NCI-H446 (cell line): Measurements from ENCODE around the gene GJB5.
"Not testable (repeated sequence)": the region's sequence is repeated elsewhere in the genome, so short reads cannot be mapped to it uniquely, and the experiment has no call there.

Experiments used
- DNase-seq, 2 experiments: peaks; one replicate each; lab custom pipeline; 2025; lab: John Stamatoyannopoulos, UW

The GJB5 gene

GRCh38 chr1:34754964-34755637 is at the start of gene GJB5:
Gene GJB5, plus strand, starts transcription at chr1:34755047. Its CDS starts 2,284 bp downstream, at chr1:34757331.
- no peak for DNase-seq

GRCh38 chr1:34705077-34705476 is 49.8 kb upstream of the GJB5 start:
- no peak for DNase-seq

DNA sequence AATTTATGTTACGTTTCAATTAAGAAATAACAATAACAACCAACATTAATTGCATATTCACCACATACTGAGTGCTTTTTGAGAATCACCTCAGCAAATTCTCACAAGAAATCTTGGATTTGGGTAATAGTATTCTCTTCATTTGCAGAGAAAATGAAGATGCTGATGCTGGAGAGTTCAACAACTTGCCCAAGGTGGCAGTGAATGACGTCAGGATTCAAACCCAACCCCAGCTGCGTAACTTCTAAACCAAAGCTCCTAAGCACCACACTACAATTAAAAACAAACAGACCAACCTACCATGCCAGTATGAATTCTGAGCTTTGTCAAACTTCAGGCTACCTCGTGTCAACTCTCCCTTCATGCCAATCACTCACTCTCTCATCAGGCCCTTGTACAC is 46.7 kb upstream of the GJB5 start:
- DNase-seq, result no peak

GRCh38 chr1:34709547-34709946 is 45.3 kb upstream of the GJB5 start:
- DNase-seq, result no peak

- no peak for DNase-seq
Measured at GRCh38 chr1:34710812-34711211, 44.0 kb upstream of the GJB5 start.

DNA sequence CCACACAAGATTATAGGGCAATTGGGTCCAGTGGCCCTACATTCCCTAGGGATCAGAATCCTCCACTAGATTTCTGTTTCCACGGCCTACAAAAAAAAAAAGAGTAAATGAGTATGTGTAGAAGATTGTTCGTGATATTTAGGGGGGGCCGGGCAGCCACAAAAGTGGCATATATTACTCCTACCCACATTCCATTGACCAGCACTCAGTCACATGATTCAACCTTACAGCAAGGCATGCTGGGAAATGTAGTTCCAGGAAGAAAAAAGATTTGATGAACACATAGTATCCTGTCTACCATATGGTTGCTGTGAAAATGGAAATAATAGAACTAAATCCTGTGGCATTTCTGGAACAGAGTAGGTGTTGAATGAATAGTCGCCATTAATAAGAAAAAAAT is 43.4 kb upstream of the GJB5 start:
- no peak for DNase-seq

GRCh38 chr1:34712007-34712688 is 42.7 kb upstream of the GJB5 start:
- no peak for DNase-seq

DNA sequence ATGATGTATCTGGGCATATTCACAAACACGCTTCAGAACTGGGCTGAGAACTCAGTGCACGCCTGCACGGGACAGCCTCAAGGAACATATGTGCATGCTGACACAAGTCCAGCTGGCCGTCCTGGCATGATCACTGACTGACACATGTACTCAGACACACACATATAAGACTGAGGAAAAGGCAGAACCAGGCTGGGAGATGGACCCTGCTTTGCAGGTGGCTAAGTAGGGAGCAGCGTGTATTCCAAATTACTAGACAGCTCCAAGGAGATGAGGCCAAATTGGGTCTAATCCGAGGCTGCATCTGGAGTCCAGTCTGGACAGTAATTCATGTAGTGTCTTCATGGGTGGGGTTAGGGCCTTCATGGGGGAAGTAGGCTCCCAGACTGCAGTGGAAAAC is 41.4 kb upstream of the GJB5 start:
- DNase-seq, result no peak

DNA sequence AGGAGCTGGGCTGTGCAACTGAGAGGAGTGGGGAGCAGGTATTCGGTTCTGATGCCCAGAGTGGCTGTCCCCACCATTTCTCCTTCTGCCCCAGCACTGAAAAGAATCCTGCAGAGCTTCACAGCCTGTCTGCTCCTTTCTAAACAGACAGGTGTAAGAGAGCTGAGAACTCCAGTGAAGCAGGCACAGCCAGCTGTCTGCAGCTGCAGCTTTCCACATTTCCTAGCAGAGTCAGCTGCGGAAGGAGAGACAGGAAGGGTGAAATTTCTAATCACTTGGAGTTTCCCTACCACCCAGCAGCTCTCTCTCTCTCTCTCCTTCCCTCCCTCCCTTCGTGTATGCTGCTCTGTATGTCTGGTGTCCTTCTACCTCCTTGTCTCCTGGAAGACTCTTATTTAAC is 40.5 kb upstream of the GJB5 start:
- DNase-seq, result no peak

- DNase-seq, result no peak
Measured at GRCh38 chr1:34715139-34715538, 39.7 kb upstream of the GJB5 start.

DNA sequence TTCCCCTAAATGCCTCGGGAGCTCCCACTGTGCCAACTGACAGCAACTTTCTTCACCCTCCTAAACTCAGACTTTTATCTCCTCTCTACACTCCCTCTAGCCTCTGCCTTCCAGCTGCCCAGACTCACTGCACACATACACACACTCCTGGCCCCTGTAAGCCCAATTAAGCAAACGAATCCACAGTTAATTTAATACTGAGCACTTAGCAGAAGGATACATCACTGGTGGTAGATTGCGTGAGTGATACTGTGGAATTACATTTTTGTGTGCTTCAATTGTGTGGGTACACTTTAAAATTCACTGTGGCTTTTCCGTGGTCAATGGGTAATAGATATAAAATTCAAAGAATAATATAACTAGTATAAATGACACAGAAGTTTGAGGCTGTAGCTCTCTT is 33.6 kb upstream of the GJB5 start:
- no peak for DNase-seq

GRCh38 chr1:34721646-34722355 is 33.0 kb upstream of the GJB5 start:
- no peak for DNase-seq

GRCh38 chr1:34726861-34727260 is 28.0 kb upstream of the GJB5 start:
- no peak for DNase-seq

GRCh38 chr1:34730485-34730884 is 24.4 kb upstream of the GJB5 start:
- DNase-seq, result no peak

DNA sequence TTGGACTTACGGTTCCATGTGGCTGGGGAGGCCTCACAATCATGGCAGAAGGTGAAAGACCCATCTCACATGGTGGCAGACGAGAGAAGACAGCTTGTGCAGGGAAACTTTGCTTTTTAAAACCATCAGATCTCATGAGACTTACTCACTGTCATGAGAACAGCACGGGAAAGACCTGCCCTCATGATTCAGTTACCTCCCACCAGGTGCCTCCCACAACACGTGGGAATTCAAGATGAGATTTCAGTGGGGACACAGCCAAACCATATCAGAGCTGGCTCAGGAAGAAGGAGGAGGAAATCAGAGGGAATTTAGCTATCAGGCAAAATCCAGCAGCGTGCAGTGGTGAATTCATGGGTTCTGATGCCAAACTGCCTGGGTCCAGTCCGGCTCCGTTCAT is 22.0 kb upstream of the GJB5 start:
- DNase-seq, result not testable (repeated sequence)

- no peak for DNase-seq
Measured at GRCh38 chr1:34736692-34737091, 18.2 kb upstream of the GJB5 start.

DNA sequence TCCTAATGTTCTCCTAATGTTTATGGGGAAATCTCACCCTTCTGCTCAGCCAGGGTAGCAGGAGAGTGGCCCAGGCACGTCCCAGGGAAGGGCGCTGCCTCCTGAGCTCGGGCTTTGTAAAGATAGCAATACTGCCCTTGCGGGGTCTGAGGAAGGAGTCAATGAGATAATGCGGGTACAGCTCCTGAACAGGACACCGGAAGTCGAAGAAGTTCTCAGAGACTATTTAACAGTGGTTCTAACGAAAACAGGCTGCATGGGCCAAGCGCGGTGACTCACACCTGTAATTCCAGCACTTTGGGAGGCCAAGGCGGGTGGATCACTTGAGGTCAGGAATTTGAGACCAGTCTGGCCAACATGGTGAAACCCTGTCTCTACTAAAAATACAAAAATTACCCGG is 17.6 kb upstream of the GJB5 start:
- DNase-seq, result not testable (repeated sequence)

DNA sequence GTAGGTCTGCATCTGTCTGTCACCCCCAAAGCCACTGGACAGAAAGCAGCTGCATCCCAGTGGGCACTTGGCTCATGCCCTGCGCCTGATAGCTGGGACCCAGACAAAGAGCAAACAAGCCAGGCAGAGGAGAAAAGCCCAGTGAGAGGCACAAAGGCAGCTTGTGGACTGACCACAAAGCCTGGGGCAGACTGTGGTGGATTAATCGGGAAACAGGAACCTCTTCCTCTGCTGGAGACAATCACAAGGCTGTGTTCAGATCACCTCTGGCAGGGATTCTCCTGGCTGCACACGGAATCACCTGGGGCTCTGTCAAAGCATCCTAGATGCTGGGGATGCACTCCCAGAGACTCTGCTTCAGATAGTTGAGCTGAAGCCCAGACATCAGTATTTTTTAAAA is 15.2 kb upstream of the GJB5 start:
- no peak for DNase-seq

DNA sequence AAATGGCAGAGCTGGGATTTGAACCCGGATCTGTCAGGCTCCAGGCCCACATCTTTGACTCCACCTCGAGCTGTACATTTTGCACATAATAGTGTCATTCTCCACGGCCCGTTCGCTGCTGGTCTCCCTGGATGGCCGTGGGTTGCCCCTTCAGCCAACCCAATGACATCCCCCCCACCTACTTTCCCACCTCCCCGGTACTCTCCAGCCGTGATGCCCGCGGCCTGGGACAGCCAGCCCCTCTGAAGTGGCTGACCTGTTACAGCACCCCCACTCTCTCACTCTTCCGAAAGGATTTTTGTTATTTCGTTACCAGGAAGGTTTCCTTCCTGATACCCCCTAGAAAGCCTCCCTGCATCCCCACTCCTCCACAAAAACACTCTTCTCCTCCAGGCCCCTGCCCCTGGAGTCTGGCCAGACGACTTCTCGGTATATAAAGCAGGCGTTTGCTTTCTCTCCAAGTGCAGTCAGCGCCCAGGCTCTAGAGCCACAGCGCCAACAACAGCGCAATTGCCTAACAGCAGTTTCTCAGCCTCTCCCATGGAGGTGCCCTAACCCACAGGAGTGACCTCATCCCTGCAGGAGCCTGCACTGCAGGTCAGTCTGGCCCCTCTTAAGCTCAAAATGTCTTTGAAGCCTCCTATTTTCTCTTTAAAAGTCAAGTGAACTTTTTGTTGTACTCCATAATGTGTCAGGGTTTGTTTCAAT is 14.5 kb upstream of the GJB5 start:
- DNase-seq, result no peak

- DNase-seq, result peak in 1 of 2 experiments; percentile 77
Measured at GRCh38 chr1:34742667-34743270, 12.1 kb upstream of the GJB5 start.

GRCh38 chr1:34743775-34744174 is 11.1 kb upstream of the GJB5 start:
- no peak for DNase-seq

- DNase-seq, result no peak
Measured at GRCh38 chr1:34744851-34745250, 10.0 kb upstream of the GJB5 start.
